Suprapubic skin (tissue), 4 donors: ENCODE data around the gene STAT1. TPM values are rescaled to one million over a fixed set of nuclear protein-coding genes. Genes with fewer than 3 reads are reported as not detected.

ENCODE experiments used
- DNase-seq, 2 donors: peaks; one replicate each; pipeline ENCODE4 v3.0.0-alpha.2; 2019; ENCODE audit warnings: low spot score in 2 of 2
- H3K27ac ChIP-seq: fragments of 200-600 bp; sonication (generic); one replicate; pipeline ENCODE4 v1.5.1; 2019
- H3K27me3 ChIP-seq: fragments of 200-600 bp; sonication (generic); one replicate; pipeline ENCODE4 v1.5.1; 2019
- H3K36me3 ChIP-seq: fragments of 200-600 bp; sonication (generic); one replicate; pipeline ENCODE4 v1.5.1; 2019
- H3K4me1 ChIP-seq: fragments of 200-600 bp; sonication (generic); one replicate; pipeline ENCODE4 v1.5.1; 2019
- H3K4me3 ChIP-seq: fragments of 200-600 bp; sonication (generic); one replicate; pipeline ENCODE4 v1.5.1; 2019; ENCODE audit warnings: mild to moderate bottlenecking
- H3K9me3 ChIP-seq: fragments of 200-600 bp; sonication (generic); one replicate; pipeline ENCODE4 v1.5.1; 2019
- EP300 ChIP-seq: sonication (generic); formaldehyde crosslinking; IDR thresholded peaks from one replicate; pipeline ENCODE4 v1.6.1; 2017; ENCODE audit warnings: antibody characterized with exemption
- POLR2A ChIP-seq, 2 donors: fragments of 450-650 bp; IDR thresholded peaks; one replicate each; pipeline ENCODE4 v1.6.1; 2017; ENCODE audit warnings: antibody characterized with exemption in 2 of 2, mild to moderate bottlenecking in 2 of 2, moderate library complexity in 2 of 2
- POLR2AphosphoS5 ChIP-seq, 3 donors: sonication (generic); formaldehyde crosslinking; IDR thresholded peaks; one replicate each; pipeline ENCODE4 v1.6.1; 2017; ENCODE audit warnings: antibody characterized with exemption in 3 of 3
- WGBS: methylation state at CpG from one replicate; pipeline ENCODE4 v1.1.5; 2018; 5-methylcytosine and 5-hydroxymethylcytosine counted together
- total RNA-seq, 4 donors: library from RNA; depleted of rRNA; stranded (reverse); fragments of >200 nt; gene quantifications; one replicate each; pipeline ENCODE4 v1.1.0, GENCODE V29; 2016
- TF ChIP-seq, protein P1 (sequence below), 2 donors: fragments of 200-600 bp in 1 of 2; fragments of 450-650 bp in 1 of 2; sonication (generic) in 1 of 2; IDR thresholded peaks; one replicate each; pipeline ENCODE4 v1.5.1; 2016 to 2019; ENCODE audit warnings: antibody characterized with exemption in 2 of 2, mild to moderate bottlenecking in 1 of 2, moderate library complexity in 1 of 2

STAT1 gene
- total RNA-seq, 4 donors from 2014 or later = 33.5 to 60.7 (median 37.6) TPM

DNA sequence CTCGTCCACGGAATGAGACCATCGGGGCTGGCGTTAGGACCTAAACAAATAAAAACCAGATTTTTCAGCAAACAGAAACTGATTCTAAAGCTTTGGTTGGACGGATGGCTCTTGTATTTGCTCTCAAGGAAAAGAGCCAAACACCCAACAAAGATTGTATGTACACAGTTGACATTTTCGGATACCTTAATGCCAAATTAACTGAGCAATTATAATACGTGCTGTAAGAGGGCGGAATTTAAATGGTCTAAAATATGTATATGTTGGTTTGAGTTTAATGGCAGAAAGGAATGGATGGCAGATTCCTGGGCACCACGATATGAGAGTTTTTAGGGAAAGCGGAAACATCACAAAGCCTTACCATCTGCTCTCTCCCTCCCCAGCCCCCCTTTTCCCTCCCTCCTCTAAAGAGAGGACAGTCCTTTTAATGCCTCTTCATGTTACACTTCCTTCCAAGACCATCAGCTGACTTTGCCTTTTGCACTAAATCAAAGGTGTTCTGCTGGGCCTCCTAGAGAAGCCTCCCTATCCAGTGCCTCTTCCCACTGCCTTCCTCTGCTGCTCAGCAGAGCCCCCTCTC is 33.3 kb downstream of the STAT1 start:
- Histone ChIP-seq H3K4me3 (no peak overlapping the region), H3K36me3 (peaks cover 97% of the 10 kb centered on the region), H3K27ac (no peak overlapping the region), H3K4me1 (no peaks in the 10 kb centered on the region), H3K9me3 (no peaks in the 10 kb centered on the region), H3K27me3 (no peaks in the 10 kb centered on the region)
- 84% methylated on average over 10 of the region's 10 CpGs for WGBS
- TF ChIP-seq POLR2AphosphoS5 (IDR thresholded peaks at IDR 0.05) (no peak), POLR2A (IDR thresholded peaks at IDR 0.05) (no peak), EP300 (no peak)
- TF ChIP-seq, protein P1, sequence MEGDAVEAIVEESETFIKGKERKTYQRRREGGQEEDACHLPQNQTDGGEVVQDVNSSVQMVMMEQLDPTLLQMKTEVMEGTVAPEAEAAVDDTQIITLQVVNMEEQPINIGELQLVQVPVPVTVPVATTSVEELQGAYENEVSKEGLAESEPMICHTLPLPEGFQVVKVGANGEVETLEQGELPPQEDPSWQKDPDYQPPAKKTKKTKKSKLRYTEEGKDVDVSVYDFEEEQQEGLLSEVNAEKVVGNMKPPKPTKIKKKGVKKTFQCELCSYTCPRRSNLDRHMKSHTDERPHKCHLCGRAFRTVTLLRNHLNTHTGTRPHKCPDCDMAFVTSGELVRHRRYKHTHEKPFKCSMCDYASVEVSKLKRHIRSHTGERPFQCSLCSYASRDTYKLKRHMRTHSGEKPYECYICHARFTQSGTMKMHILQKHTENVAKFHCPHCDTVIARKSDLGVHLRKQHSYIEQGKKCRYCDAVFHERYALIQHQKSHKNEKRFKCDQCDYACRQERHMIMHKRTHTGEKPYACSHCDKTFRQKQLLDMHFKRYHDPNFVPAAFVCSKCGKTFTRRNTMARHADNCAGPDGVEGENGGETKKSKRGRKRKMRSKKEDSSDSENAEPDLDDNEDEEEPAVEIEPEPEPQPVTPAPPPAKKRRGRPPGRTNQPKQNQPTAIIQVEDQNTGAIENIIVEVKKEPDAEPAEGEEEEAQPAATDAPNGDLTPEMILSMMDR (IDR thresholded peaks at IDR 0.05) = no peak
- no peak for DNase-seq

DNA sequence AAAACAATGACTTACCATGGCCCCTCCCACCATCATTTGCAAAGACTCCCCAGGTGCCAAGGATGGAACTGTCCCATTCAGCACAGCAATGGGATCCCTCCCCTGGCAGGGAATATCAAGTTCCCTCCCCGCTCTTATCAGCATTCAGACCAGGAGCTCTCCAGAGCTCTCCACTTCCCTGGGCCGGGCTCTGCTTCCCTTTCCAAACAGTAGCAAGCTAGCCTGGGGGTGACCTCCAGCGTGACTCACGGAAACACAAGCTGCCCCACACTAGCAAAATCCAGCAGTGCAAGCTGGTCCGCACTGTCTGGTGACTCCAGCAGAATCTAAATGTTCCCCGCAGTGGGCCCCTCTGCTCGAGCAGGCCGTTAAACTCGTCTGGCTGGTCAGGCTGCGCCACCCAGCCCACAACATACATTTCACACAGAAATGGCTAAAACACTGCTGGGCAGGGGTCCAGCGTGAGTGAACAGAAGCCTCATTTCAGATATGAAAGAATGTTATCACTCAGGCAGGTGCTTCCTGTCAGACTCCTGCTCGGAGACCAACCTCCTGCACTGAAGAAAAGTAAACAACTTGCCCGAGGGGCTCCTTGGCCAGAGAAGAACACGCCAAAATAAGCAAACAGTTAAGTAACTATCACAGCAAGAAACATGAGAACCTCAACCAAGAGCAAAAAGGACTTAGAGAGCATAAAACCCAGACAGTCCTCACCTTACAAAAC is 33.9 kb downstream of the STAT1 start:
- H3K4me3 ChIP-seq = no peak overlapping the region
- H3K27ac ChIP-seq = no peak overlapping the region
- no peaks in the 10 kb centered on the region for H3K4me1 ChIP-seq
- H3K36me3 ChIP-seq = peaks cover 97% of the 10 kb centered on the region
- no peak for DNase-seq
- TF ChIP-seq POLR2AphosphoS5 (IDR thresholded peaks at IDR 0.05) (no peak), EP300 (no peak)
- TF ChIP-seq, protein P1 (IDR thresholded peaks at IDR 0.05) = no peak
- no peaks in the 10 kb centered on the region for H3K9me3 ChIP-seq
- 65% methylated on average over 13 of the region's 14 CpGs for WGBS
- H3K27me3 ChIP-seq = no peaks in the 10 kb centered on the region

DNA sequence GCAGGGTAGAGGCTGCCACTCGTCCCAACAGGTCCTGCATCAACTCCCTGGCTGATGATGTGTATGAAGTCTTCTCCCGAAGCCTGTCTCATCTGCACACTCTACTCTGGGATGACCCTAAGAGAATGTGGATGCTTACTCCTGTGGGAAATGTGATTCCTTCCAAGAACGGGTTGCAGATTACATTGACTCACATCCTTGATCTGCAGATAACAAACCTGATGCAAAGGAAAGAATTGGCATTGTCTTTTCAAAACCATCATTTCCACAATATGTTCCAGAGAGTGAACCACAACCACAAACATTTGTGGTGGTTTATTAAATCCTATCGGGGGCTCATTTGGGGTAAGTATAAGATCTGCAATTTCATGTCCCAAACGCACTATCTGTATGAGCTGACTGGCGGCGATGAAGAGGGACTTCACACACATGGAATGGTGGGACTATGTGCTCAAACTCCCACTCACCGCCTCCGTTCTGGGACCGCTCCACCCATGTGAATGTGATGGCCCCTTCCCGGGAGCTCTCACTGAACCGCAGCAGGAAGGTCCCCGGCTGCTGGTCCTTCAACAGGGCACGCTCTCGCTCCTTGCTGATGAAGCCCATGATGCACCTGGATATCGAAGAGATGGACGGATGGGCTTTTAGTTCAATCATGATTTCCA is 35.5 kb downstream of the STAT1 start:
- TF ChIP-seq EP300 (no peak), POLR2A (IDR thresholded peaks at IDR 0.05) (no peak), POLR2AphosphoS5 (IDR thresholded peaks at IDR 0.05) (no peak)
- TF ChIP-seq, protein P1 (IDR thresholded peaks at IDR 0.05) = no peak
- Histone ChIP-seq H3K4me1 (peaks cover 11% of the 10 kb centered on the region), H3K4me3 (no peak overlapping the region), H3K27me3 (no peaks in the 10 kb centered on the region), H3K27ac (no peak overlapping the region), H3K9me3 (no peaks in the 10 kb centered on the region), H3K36me3 (peaks cover 90% of the 10 kb centered on the region)
- WGBS = 92% methylated on average over 17 of the region's 17 CpGs
- DNase-seq = no peak

DNA sequence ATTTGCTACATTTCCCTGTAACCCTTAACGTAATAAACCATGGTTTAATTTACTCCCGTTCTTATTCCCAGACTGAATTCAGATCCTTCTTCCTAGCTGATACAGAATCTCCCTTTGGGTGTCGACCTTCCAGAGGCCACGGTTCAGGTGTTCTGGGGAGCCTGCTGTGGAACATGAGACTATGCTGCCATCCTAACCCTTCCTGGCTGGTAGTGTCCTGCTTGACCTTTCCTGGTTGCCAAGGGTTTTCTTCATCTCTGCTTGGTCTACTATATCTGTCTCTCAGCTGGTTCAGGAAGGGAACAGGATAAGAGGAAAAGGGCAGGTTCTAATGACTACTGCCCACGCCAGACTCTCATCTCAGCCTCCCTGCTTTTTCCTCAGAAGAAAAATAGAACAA is 36.5 kb downstream of the STAT1 start:
- Histone ChIP-seq H3K27ac (no peak overlapping the region), H3K4me1 (peaks cover 11% of the 10 kb centered on the region), H3K36me3 (peaks cover 87% of the 10 kb centered on the region), H3K9me3 (no peaks in the 10 kb centered on the region), H3K4me3 (no peak overlapping the region), H3K27me3 (no peaks in the 10 kb centered on the region)
- no peak for DNase-seq
- 89% methylated on average over 5 of the region's 5 CpGs for WGBS
- TF ChIP-seq POLR2AphosphoS5 (IDR thresholded peaks at IDR 0.05) (no peak), POLR2A (IDR thresholded peaks at IDR 0.05) (no peak), EP300 (no peak)
- TF ChIP-seq, protein P1 (IDR thresholded peaks at IDR 0.05) = no peak

DNA sequence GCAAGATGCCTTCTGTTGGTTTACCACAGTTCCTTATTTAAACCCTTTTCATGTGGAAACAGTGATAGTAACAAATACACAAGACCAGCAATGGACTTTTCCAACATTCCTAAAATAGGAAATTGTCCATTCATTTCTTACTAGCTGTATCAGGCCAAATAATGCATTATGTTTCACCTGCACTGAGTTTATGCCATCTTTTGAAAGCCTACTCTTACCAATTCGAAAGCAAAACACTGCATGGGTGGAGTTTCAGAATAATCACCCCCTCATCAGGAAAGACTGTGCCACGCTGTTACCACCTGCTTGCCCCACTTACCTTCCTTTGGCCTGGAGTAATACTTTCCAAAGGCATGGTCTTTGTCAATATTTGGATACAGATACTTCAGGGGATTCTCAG is 37.5 kb downstream of the STAT1 start:
- no peak overlapping the region for H3K4me3 ChIP-seq
- WGBS = 98% methylated on average over 2 of the region's 2 CpGs
- H3K27me3 ChIP-seq = no peaks in the 10 kb centered on the region
- no peak for TF ChIP-seq POLR2A (IDR thresholded peaks at IDR 0.05)
- TF ChIP-seq, protein P1 (IDR thresholded peaks at IDR 0.05) = no peak
- TF ChIP-seq EP300 = no peak
- no peak for TF ChIP-seq POLR2AphosphoS5 (IDR thresholded peaks at IDR 0.05)
- no peak for DNase-seq
- no peaks in the 10 kb centered on the region for H3K9me3 ChIP-seq
- H3K27ac ChIP-seq = no peak overlapping the region
- peaks cover 11% of the 10 kb centered on the region for H3K4me1 ChIP-seq
- H3K36me3 ChIP-seq = peaks cover 84% of the 10 kb centered on the region
